IPS-NIHi7 (cell line): Measurements from ENCODE around the gene FAM216B.
"Not testable (repeated sequence)": the region's sequence is repeated elsewhere in the genome, so short reads cannot be mapped to it uniquely, and the experiment has no call there.

Experiments used
- DNase-seq: peaks from one replicate; pipeline ENCODE4 v3.0.0; 2012; ENCODE audit warnings: mixed read lengths; ENCODE audit errors: extremely low spot score

FAM216B gene

GRCh38 chr13:42781352-42781751, at the start of gene FAM216B:
Gene FAM216B, plus strand, starts transcription at chr13:42781584. Its CDS starts 2,484 bp downstream, at chr13:42784068.
- DNase-seq: no peak

- no peak for DNase-seq
Observed at GRCh38 chr13:42732073-42732472, 49.3 kb upstream of the FAM216B start.

- DNase-seq: no peak
Observed at GRCh38 chr13:42733046-42733445, 48.3 kb upstream of the FAM216B start.

GRCh38 chr13:42735010-42735409, 46.4 kb upstream of the FAM216B start:
- no peak for DNase-seq

GRCh38 chr13:42740753-42741152, 40.6 kb upstream of the FAM216B start:
- DNase-seq: no peak

GRCh38 chr13:42741914-42742313, 39.5 kb upstream of the FAM216B start:
- no peak for DNase-seq

GRCh38 chr13:42745655-42746054, 35.7 kb upstream of the FAM216B start:
- DNase-seq: no peak

GRCh38 chr13:42746866-42747265, 34.5 kb upstream of the FAM216B start:
- no peak for DNase-seq

- DNase-seq: no peak
Observed at GRCh38 chr13:42747399-42747873, 33.9 kb upstream of the FAM216B start.

- no peak for DNase-seq
Observed at GRCh38 chr13:42750794-42751193, 30.6 kb upstream of the FAM216B start.

GRCh38 chr13:42751693-42752092, 29.7 kb upstream of the FAM216B start:
- no peak for DNase-seq

- DNase-seq: no peak
Observed at GRCh38 chr13:42752731-42753130, 28.7 kb upstream of the FAM216B start.

GRCh38 chr13:42753697-42754096, 27.7 kb upstream of the FAM216B start:
- DNase-seq: no peak

- DNase-seq: no peak
Observed at GRCh38 chr13:42754801-42755510, 26.4 kb upstream of the FAM216B start.

GRCh38 chr13:42757678-42758420, 23.5 kb upstream of the FAM216B start:
- no peak for DNase-seq

- DNase-seq: no peak
Observed at GRCh38 chr13:42758515-42758914, 22.9 kb upstream of the FAM216B start.

GRCh38 chr13:42760951-42761350, 20.4 kb upstream of the FAM216B start:
- DNase-seq: no peak

- no peak for DNase-seq
Observed at GRCh38 chr13:42762251-42762650, 19.1 kb upstream of the FAM216B start.

GRCh38 chr13:42762917-42763316, 18.5 kb upstream of the FAM216B start:
- DNase-seq: no peak

GRCh38 chr13:42766016-42766415, 15.4 kb upstream of the FAM216B start:
- no peak for DNase-seq

- no peak for DNase-seq
Observed at GRCh38 chr13:42769650-42770049, 11.7 kb upstream of the FAM216B start.

- not testable (repeated sequence) for DNase-seq
Observed at GRCh38 chr13:42776558-42776957, 4.8 kb upstream of the FAM216B start.

GRCh38 chr13:42777467-42777866, 3.9 kb upstream of the FAM216B start:
- DNase-seq: no peak
